Caco-2 (cell line): ENCODE data around the gene HOXC12. TPM values are rescaled to one million over a fixed set of nuclear protein-coding genes. Genes with fewer than 3 reads are reported as not detected.

Experiments
- BruUV-seq: library from RNA; stranded (reverse); fragments of 400-500 nt; replicated peaks from 2 replicates; lab custom pipeline; 2021; lab: Mats Ljungman, UMichigan
- CTCF ChIA-PET: fragments of 300-600 bp; sonication (Branson Sonifier 250); formaldehyde crosslinking; loops from one replicate; lab custom pipeline; 2022; ENCODE audit warnings: antibody characterized with exemption; lab: Charles Lee
- POLR2A ChIA-PET: fragments of 300-600 bp; sonication (Branson Sonifier 250); formaldehyde crosslinking; loops from one replicate; lab custom pipeline; 2022; ENCODE audit warnings: antibody characterized with exemption; lab: Charles Lee
- DNase-seq, 2 experiments: peaks; one replicate each; pipeline versions ENCODE4 v3.0.0 to v3.0.0-alpha.2; 2020 to 2022
- H3K27me3 ChIP-seq: replicated peaks from 2 replicates; pipeline ENCODE4 v1.6.0; 2011; ENCODE audit warnings: low read length; ENCODE audit not compliant: control insufficient read depth, insufficient read depth
- H3K36me3 ChIP-seq: 2 replicates; pipeline ENCODE4 v1.5.1; 2011; ENCODE audit warnings: low read length; ENCODE audit not compliant: control insufficient read depth, insufficient read depth
- H3K4me1 ChIP-seq: fragments of 250-450 bp; sonication (Bioruptor Pico); 2 replicates; pipeline ENCODE4 v1.5.1; 2020; ENCODE audit warnings: mild to moderate bottlenecking
- H3K4me3 ChIP-seq: 2 replicates; pipeline ENCODE4 v1.5.1; 2011; ENCODE audit warnings: low read depth, mild to moderate bottlenecking, control low read depth, low read length
- H3K9me3 ChIP-seq: fragments of 250-450 bp; sonication (Bioruptor Pico); 2 replicates; pipeline ENCODE4 v1.5.1; 2020; ENCODE audit warnings: mild to moderate bottlenecking, moderate library complexity
- H3K27ac Mint-ChIP-seq: one replicate; pipeline ENCODE4 v1.8.0; 2022; ENCODE audit warnings: mixed read lengths; ENCODE audit not compliant: unreplicated experiment
- H3K27me3 Mint-ChIP-seq: one replicate; pipeline ENCODE4 v1.8.0; 2022; ENCODE audit warnings: mixed read lengths; ENCODE audit not compliant: insufficient read depth, unreplicated experiment
- H3K36me3 Mint-ChIP-seq: one replicate; pipeline ENCODE4 v1.8.0; 2022; ENCODE audit warnings: mild to moderate bottlenecking, mixed read lengths; ENCODE audit not compliant: insufficient read depth, unreplicated experiment
- H3K4me1 Mint-ChIP-seq: one replicate; pipeline ENCODE4 v1.8.0; 2022; ENCODE audit warnings: low read depth, mixed read lengths; ENCODE audit not compliant: unreplicated experiment
- H3K4me3 Mint-ChIP-seq: one replicate; pipeline ENCODE4 v1.8.0; 2022; ENCODE audit warnings: mild to moderate bottlenecking, moderate library complexity, mixed read lengths; ENCODE audit not compliant: unreplicated experiment
- H3K9me3 Mint-ChIP-seq: one replicate; pipeline ENCODE4 v1.8.0; 2022; ENCODE audit warnings: mixed read lengths; ENCODE audit not compliant: unreplicated experiment
- CTCF ChIP-seq, 2 experiments: fragments of 200-600 bp in 1 of 2; IDR thresholded peaks; 1 replicate in 1 of 2; 2 replicates in 1 of 2; pipeline versions ENCODE4 v1.5.1 to v1.8.0; 2011 to 2022; ENCODE audit warnings: antibody characterized with exemption in 1 of 2, control low read depth in 1 of 2, inconsistent platforms in 1 of 2, low read depth in 1 of 2, low read length in 1 of 2, mild to moderate bottlenecking in 1 of 2, moderate library complexity in 1 of 2; ENCODE audit not compliant: insufficient read depth in 1 of 2, severe bottlenecking in 1 of 2, unreplicated experiment in 1 of 2
- intact Hi-C: fragments of 100-400 bp; cut with micrococcal nuclease; formaldehyde crosslinking; loops from one replicate; pipeline ENCODE4 v1.10.0; 2022; ENCODE audit not compliant: unreplicated experiment
- total RNA-seq: library from RNA; stranded (reverse); gene quantifications from 2 replicates; pipeline ENCODE4 v1.2.3, GENCODE V29; 2022

HOXC12 gene
- total RNA-seq, 1 experiment from 2014 or later: 10.3 TPM

GRCh38 chr12:53994264-53995001 is 39.7 kb downstream of the HOXC12 start:
- no peak for TF ChIP-seq CTCF (IDR thresholded peaks at IDR 0.05; ENCODE audit: insufficient read depth in 1 of 2, low read depth in 1 of 2, low read length in 1 of 2, severe bottlenecking in 1 of 2, unreplicated experiment in 1 of 2)
- Histone ChIP-seq H3K27me3 (no peaks in the 10 kb centered on the region), H3K9me3 (no peaks in the 10 kb centered on the region), H3K36me3 (no peaks in the 10 kb centered on the region), H3K4me1 (peaks cover 11% of the 10 kb centered on the region), H3K4me3 (peak overlapping the region; percentile 63)
- Mint-ChIP-seq H3K36me3 (peaks cover 14% of the 10 kb centered on the region), H3K27ac (peak overlapping the region; percentile 97), H3K27me3 (no peaks in the 10 kb centered on the region), H3K4me1 (peaks cover 13% of the 10 kb centered on the region), H3K4me3 (peak overlapping the region; percentile 89), H3K9me3 (no peaks in the 10 kb centered on the region)
- intact Hi-C loops: no loop called here
- BruUV-seq: no TSS peak
- POLR2A ChIA-PET: interaction anchor here (0.6 kb wide), 1 partner anchor 54 kb away, joined by 3 read pairs; no protein-coding TSS in a partner anchor
- peak; percentile 64 to 67 for DNase-seq
- CTCF ChIA-PET: interaction anchor here (0.6 to 1.8 kb wide), 8 partner anchors 9 to 355 kb away, joined by 3 to 9 read pairs (median 6); partner anchors contain the start of gene HOXC10

- no peaks in the 10 kb centered on the region for H3K9me3 Mint-ChIP-seq
- no peaks in the 10 kb centered on the region for H3K27me3 ChIP-seq
- H3K4me1 Mint-ChIP-seq: peaks cover 7% of the 10 kb centered on the region
- H3K27ac Mint-ChIP-seq: peak overlapping the region; percentile 97
- ChIA-PET CTCF (interaction anchor here (0.6 to 1.8 kb wide), 9 partner anchors 10 to 356 kb away, joined by 3 to 9 read pairs (median 5); partner anchors contain the start of gene HOXC10), POLR2A (interaction anchor here (0.6 kb wide), 2 partner anchors 14 to 54 kb away, joined by 3 to 4 read pairs; partner anchors contain the start of gene HOXC8)
- peaks cover 11% of the 10 kb centered on the region for H3K4me1 ChIP-seq
- no peak for DNase-seq
- TSS peak; percentile 81 for BruUV-seq
- intact Hi-C loops: no loop called here
- peaks cover 14% of the 10 kb centered on the region for H3K36me3 Mint-ChIP-seq
- TF ChIP-seq CTCF (IDR thresholded peaks at IDR 0.05; ENCODE audit: insufficient read depth in 1 of 2, low read depth in 1 of 2, low read length in 1 of 2, severe bottlenecking in 1 of 2, unreplicated experiment in 1 of 2): no peak
- no peaks in the 10 kb centered on the region for H3K9me3 ChIP-seq
- H3K36me3 ChIP-seq: no peaks in the 10 kb centered on the region
- H3K27me3 Mint-ChIP-seq: no peaks in the 10 kb centered on the region
- peak overlapping the region; percentile 63 for H3K4me3 ChIP-seq
- peak overlapping the region; percentile 89 for H3K4me3 Mint-ChIP-seq
Observed at GRCh38 chr12:53995002-53995377, 40.3 kb downstream of the HOXC12 start.

- H3K4me3 Mint-ChIP-seq: peak overlapping the region; percentile 89
- DNase-seq: peak; percentile 79 to 80
- ChIA-PET POLR2A (interaction anchor here (0.6 kb wide), 2 partner anchors 13 to 55 kb away, joined by 3 to 4 read pairs; partner anchors contain the start of gene HOXC8), CTCF (interaction anchor here (0.6 to 1.8 kb wide), 10 partner anchors 10 to 357 kb away, joined by 3 to 9 read pairs (median 4); partner anchors contain the start of gene HOXC10)
- Histone ChIP-seq H3K27me3 (no peaks in the 10 kb centered on the region), H3K4me1 (peaks cover 6% of the 10 kb centered on the region), H3K4me3 (peak overlapping the region; percentile 63), H3K9me3 (no peaks in the 10 kb centered on the region), H3K36me3 (no peaks in the 10 kb centered on the region)
- BruUV-seq: no TSS peak
- peak overlapping the region; percentile 97 for H3K27ac Mint-ChIP-seq
- H3K4me1 Mint-ChIP-seq: peaks cover 1% of the 10 kb centered on the region
- intact Hi-C loops: no loop called here
- H3K9me3 Mint-ChIP-seq: no peaks in the 10 kb centered on the region
- TF ChIP-seq CTCF (IDR thresholded peaks at IDR 0.05; ENCODE audit: insufficient read depth in 1 of 2, low read depth in 1 of 2, low read length in 1 of 2, severe bottlenecking in 1 of 2, unreplicated experiment in 1 of 2): no peak
- H3K27me3 Mint-ChIP-seq: no peaks in the 10 kb centered on the region
- H3K36me3 Mint-ChIP-seq: peaks cover 14% of the 10 kb centered on the region
Observed at GRCh38 chr12:53995378-53996239, 40.9 kb downstream of the HOXC12 start.
